ENCODE measurements around the gene RSPH1. TPM values are rescaled to one million over a fixed set of nuclear protein-coding genes. Genes with fewer than 3 reads are reported as not detected.
A peak's percentile ranks its signal among the peaks of the same experiment; 100 is the strongest.

Gene RSPH1
- total and polyA plus RNA-seq, 2 of the 8 experiments (the other 6 are each of a cell fraction or from before 2014, with no cell fraction given): 0.24 TPM; not detected in 1

GRCh38 chr21:42525676-42526378 lies 29.8 kb upstream of the RSPH1 start:
- FAIRE-seq (no peak), DNase-seq (ENCODE audit: low read depth in 1 of 2, low spot score in 2 of 2) (no peak)
- no peak overlapping the region for H2BK120ac ChIP-seq (replicated peaks; ENCODE audit: low read depth, low read length)
- 0 out of 4 replicates have a peak, but pooled peaks cover 0 to 8% of the 10 kb centered on the region in 2 experiments for H3K79me2 ChIP-seq (ENCODE audit: control insufficient read depth in 1 of 2, insufficient read depth in 2 of 2, low read length in 2 of 2)
- peaks cover 0 to 25% (median 6%) of the 10 kb centered on the region in 4 experiments; a peak in 6 of 8 replicates for H3K36me3 ChIP-seq (ENCODE audit: control insufficient read depth in 2 of 4, insufficient read depth in 4 of 4, low read length in 3 of 4)
- no peak overlapping the region for H3K18ac ChIP-seq (ENCODE audit: extremely low read depth, low read length)
- no peak overlapping the region for H3K9ac ChIP-seq (replicated peaks in 1 of 4; ENCODE audit: extremely low read depth in 1 of 4, low read depth in 3 of 4, low read length in 3 of 4)
- H3K4ac ChIP-seq (replicated peaks; ENCODE audit: insufficient read length, low read depth, low read length): no peak overlapping the region
- no peak overlapping the region for H4K5ac ChIP-seq (ENCODE audit: insufficient read length, low read depth, low read length)
- no peak overlapping the region for H2AK5ac ChIP-seq (ENCODE audit: low read depth, low read length)
- peak overlapping the region in 1 of 2 experiments; percentile 83; a peak in 1 of 4 replicates for H3K4me2 ChIP-seq (ENCODE audit: insufficient read depth in 1 of 2, low read depth in 2 of 2, low read length in 2 of 2)
- POLR2A ChIA-PET (ENCODE audit: partially characterized antibody): interaction anchor here (1.1 to 3.3 kb wide), 2 partner anchors 10 to 12 kb away, joined by 3 to 19 read pairs; partner anchors contain the start of gene SLC37A1
- H3K4me1 ChIP-seq (replicated peaks in 1 of 4; ENCODE audit: control insufficient read depth in 3 of 4, insufficient read depth in 4 of 4, low read length in 3 of 4): peaks cover 8 to 20% (median 14%) of the 10 kb centered on the region in 4 experiments
- H3K79me1 ChIP-seq (ENCODE audit: low read depth, low read length): peaks cover 2% of the 10 kb centered on the region; the same call in 1 of the 2 replicates
- H2BK20ac ChIP-seq (ENCODE audit: low read length): no peak overlapping the region
- no peaks in the 10 kb centered on the region for H3K9me3 ChIP-seq (ENCODE audit: insufficient read depth in 2 of 2, low read depth in 1 of 2, low read length in 1 of 2)
- H2BK15ac ChIP-seq (ENCODE audit: low read length): no peak overlapping the region
- no peak overlapping the region for H2BK12ac ChIP-seq (ENCODE audit: low read depth, low read length)
- H3K23ac ChIP-seq (ENCODE audit: insufficient read length): no peak overlapping the region
- CTCF ChIA-PET (ENCODE audit: partially characterized antibody): interaction anchor here (1.0 kb wide), 1 partner anchor 216 kb away, joined by 4 read pairs; no protein-coding TSS in a partner anchor
- H3K14ac ChIP-seq (ENCODE audit: insufficient read length): no peak overlapping the region
- H4K20me1 ChIP-seq (replicated peaks in 1 of 2; ENCODE audit: control insufficient read depth in 1 of 2, insufficient read depth in 2 of 2, low read length in 2 of 2): no peaks in the 10 kb centered on the region
- no peak overlapping the region for H4K91ac ChIP-seq (replicated peaks; ENCODE audit: insufficient read length, low read length)
- H4K8ac ChIP-seq (ENCODE audit: extremely low read depth, insufficient read depth, low read length): no peak overlapping the region
- H3K56ac ChIP-seq (replicated peaks; ENCODE audit: insufficient read length, low read depth, low read length): no peak overlapping the region
- 89% methylated on average over 9 of the region's 9 CpGs; no CpG with 5 or more reads in 1 of the 2 experiments for WGBS, 2 experiments (ENCODE audit: extremely low coverage in 1 of 2, insufficient coverage in 1 of 2, insufficient read length in 1 of 2, insufficient replicate concordance in 2 of 2, low coverage in 1 of 2, low lambda C conversion rate in 2 of 2, missing lambda C conversion rate in 1 of 2)
- no peak overlapping the region for H3K27ac ChIP-seq (ENCODE audit: low read depth, low read length)
- no peaks in the 10 kb centered on the region for H3K27me3 ChIP-seq (replicated peaks in 1 of 4; ENCODE audit: control insufficient read depth in 3 of 4, extremely low read depth in 1 of 4, insufficient read depth in 3 of 4, low read length in 3 of 4)
- H3K4me3 ChIP-seq (ENCODE audit: extremely low read depth in 1 of 4, insufficient read depth in 2 of 4, low read depth in 3 of 4, low read length in 4 of 4): no peak overlapping the region
- H3K23me2 ChIP-seq (ENCODE audit: low read depth, low read length): no peaks in the 10 kb centered on the region
- no peak overlapping the region for H2AFZ ChIP-seq (ENCODE audit: low read length)
- no peak overlapping the region for H2BK5ac ChIP-seq (ENCODE audit: low read depth, low read length)
- TF ChIP-seq POU5F1 (IDR thresholded peaks at IDR 0.05; ENCODE audit: low read depth, low read length) (no peak), CEBPB (IDR thresholded peaks at IDR 0.05; ENCODE audit: low read depth, low read length) (no peak), RXRA (IDR thresholded peaks at IDR 0.05; ENCODE audit: insufficient read depth, low read depth, low read length) (no peak), TEAD4 (IDR thresholded peaks at IDR 0.05; ENCODE audit: low read depth, low read length) (no peak), ASH2L (IDR thresholded peaks at IDR 0.05; ENCODE audit: low read length) (no peak), POLR2A (IDR thresholded peaks at IDR 0.05; ENCODE audit: control extremely low read depth in 1 of 2, low read depth in 2 of 2, low read length in 2 of 2) (no peak), CREB1 (IDR thresholded peaks at IDR 0.05) (no peak), RFX5 (IDR thresholded peaks at IDR 0.05; ENCODE audit: borderline replicate concordance, low read depth, low read length) (no peak), EGR1 (IDR thresholded peaks at IDR 0.05; ENCODE audit: borderline replicate concordance, low read depth, low read length) (no peak), ZNF274 (IDR thresholded peaks at IDR 0.05; ENCODE audit: borderline replicate concordance, extremely low read depth, low read length) (no peak), ATF3 (IDR thresholded peaks at IDR 0.05; ENCODE audit: insufficient read depth, low read depth, low read length) (no peak), KDM4A (IDR thresholded peaks at IDR 0.05; ENCODE audit: low read depth, low read length, severe bottlenecking) (no peak), EP300 (IDR thresholded peaks at IDR 0.05; ENCODE audit: borderline replicate concordance in 1 of 2, low read depth in 2 of 2, low read length in 2 of 2) (no peak)

All from H1 (cell line).